Thyroid gland (tissue), 4 donors: ENCODE data around the gene MKRN2OS.

Source experiments
- CTCF ChIP-seq, 6 experiments: fragments of 200-600 bp in 3 of 6; fragments of 450-650 bp in 3 of 6; sonication (generic) in 3 of 6; IDR thresholded peaks; one replicate each; pipeline ENCODE4 v1.5.1; 2016 to 2019; ENCODE audit warnings: antibody characterized with exemption in 6 of 6, mild to moderate bottlenecking in 2 of 6, inconsistent platforms in 1 of 6, moderate library complexity in 1 of 6
- POLR2A ChIP-seq, 2 donors: fragments of 450-650 bp; IDR thresholded peaks; one replicate each; pipeline ENCODE4 v1.6.1; 2017; ENCODE audit warnings: antibody characterized with exemption in 2 of 2, mild to moderate bottlenecking in 2 of 2, moderate library complexity in 1 of 2

GRCh38 chr3:12560505-12561190, 15.3 kb upstream of the MKRN2OS start:
- TF ChIP-seq CTCF (IDR thresholded peaks at IDR 0.05) (no peak), POLR2A (IDR thresholded peaks at IDR 0.05) (no peak)
